HG03457 (cell line): Measurements from ENCODE around the gene SLC22A31.
"Not testable (repeated sequence)": the region's sequence is repeated elsewhere in the genome, so short reads cannot be mapped to it uniquely, and the experiment has no call there.

Experiments
- ATAC-seq: cut with Tn5 transposase; IDR thresholded peaks from one replicate; pipeline ENCODE4 v1.9.1; 2021; ENCODE audit warnings: moderate number of reproducible peaks; ENCODE audit not compliant: unreplicated experiment

The SLC22A31 gene

DNA sequence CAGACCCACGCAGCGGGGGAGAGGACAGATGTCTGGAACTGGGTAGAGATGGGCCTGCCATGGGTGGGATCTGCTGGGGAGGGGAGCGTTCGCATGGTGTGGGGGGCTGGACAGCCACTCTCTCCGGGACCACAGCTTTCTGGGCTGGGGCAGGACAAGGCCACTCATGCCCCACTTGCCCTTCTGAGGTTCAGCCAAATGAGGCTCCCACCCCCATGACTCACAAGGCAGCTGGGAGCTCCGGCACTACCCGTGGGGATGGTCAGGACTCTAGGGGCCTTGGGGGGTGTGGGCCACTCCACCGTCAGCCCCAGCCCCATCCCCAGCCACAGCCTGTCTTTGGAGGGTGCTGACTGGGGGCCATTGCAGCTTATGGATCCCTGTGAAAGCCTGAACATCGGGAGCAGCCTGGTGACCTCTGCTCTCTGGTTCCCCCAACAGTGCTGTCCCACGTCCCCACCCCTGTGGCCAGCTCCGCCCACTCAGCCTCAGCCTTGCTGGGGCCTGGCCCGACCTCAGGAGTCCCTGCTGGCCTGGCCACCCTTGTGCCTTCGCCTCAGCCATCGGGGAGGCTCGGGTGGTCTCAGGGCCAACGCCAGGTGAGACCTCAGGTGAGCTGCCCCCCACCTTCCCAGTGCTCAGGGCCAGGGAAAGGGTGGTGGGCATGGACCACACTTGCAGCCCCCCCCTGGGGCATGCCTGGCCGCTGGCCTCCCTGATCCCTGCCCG lies 33.5 kb downstream of the SLC22A31 start:
- ATAC-seq = no peak

DNA sequence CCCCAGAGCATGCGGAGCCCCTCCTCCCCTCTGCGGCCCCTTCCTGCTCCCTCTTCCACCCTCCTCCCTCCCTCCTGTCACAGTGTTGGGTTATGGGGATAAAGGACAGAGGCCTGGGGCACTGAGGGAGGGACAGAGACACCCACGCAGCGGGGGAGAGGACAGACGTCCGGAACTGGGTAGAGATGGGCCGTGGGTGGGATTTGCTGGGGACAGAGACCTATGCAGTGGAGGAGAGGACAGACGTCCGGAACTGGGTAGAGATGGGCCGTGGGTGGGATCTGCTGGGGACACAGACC lies 34.7 kb downstream of the SLC22A31 start:
- not testable (repeated sequence) for ATAC-seq

DNA sequence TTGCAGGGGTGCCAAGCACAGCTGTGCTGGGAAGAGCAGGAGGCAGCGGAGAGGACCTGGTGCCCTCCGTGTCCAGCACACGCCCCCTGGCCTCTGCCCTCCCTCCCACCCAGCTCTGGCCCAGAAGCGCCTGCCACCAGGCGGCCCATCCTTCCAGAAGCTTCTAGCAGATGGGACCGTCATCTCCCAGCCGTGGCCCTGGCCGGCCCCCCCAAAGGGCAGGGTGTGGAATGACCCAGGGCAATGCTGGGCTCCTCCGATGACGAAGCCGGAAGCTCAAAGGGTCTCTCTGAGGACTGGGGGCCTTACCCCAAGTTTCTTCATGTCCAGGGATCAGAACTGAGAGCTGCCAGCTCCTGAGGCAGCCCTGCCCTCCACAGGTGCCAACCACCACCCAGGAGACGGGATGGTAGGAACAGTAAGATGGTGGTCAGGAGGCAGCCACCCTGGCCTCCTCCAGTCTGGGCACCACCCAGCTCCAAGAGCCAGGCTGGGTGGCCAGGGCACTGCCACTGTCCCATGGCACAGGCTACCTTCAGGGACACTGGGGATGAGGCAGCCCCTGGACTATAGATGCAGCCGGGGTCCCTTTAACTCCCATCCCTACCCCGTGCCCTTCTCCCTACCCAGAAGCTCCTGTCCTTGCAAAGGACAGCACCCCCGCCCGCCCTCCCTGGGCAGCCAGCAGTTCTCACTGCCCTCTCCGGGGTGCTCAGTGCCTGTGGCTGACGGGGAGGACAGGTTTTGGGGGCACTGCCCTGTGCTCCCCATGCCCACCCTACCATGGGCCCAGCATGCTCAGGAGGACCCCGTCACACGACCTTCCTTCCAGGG lies 35.3 kb downstream of the SLC22A31 start:
- no peak for ATAC-seq

DNA sequence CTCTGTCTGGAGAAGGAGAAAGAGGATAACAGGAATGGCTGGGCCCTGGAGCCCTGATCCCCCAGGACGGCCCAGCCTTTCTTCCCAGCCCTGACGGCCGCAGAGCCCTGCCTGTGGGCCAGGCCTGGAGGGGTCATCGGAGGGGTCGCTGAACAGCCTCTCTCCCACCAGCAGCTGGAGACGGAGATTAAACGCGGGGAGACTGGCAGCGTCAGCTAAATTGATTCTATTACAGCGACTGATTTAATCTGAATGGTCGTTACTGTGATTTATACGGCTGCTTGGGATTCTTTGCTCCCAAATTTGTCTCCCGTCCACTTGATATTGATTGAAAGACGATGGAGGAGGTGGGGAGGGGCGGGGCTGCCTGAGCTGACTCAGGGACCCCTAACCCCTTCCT lies 35.9 kb downstream of the SLC22A31 start:
- no peak for ATAC-seq

DNA sequence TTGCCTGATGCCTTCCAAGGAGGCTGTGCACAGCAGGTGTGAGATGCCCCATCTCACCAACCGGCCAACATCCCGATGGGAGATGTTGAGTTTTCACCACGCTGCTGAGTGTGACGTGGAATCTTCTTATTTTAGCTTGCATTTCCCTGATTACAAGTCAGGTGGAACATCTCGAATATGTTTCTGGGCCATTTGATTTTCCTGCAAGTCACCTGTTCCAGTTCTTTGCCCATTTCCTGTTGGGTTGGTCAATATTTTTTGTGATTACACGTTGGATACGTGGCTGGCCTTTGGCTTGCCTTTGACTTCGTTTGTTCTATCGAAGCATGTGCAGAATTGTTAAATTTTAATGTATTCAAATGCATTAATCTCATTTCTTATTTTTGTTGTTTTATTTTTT lies 37.0 kb downstream of the SLC22A31 start:
- no peak for ATAC-seq

DNA sequence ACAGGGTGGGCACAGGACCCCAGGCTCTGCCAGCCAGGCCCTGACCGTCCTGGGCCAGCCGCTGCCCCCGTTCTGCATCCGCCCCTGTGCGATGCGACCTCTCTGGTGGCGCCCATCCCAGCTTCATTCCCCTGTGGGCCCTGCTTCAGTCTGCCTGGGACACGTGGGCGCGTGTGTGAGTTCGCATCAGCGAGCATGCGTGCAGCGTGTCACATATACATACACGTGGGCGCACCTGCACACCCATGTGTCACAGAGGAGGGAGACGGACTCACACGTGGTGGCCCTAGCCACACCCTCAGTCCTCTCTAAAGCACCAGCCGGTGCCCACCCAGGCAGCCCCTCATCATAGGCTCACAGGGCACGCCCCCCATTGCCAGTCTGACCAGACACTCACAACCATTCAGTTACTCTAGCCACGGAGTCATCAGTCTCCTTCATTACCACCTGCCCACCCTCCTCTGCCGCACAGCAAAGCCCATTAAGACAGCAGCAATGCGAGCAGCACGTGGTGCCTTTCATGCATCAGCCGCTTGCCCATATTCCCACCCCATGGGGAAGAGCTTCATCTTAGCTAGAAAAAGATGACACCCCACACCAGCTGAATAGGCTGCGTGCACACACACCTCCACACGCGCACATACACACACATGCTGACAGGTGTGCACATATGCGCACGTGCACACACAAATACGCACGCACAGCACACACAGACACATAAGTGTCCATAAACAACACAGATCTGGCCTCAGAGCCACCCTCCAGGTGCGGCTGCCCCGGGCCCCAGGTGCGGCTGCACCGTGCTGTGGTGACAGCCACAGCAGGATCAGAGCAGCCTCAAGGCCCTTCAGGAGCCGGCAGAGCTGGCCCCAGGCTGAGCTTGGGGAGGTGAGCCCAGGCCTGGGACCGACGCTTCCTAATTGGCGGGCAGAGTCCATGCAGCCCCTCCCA lies 38.3 kb downstream of the SLC22A31 start:
- no peak for ATAC-seq

DNA sequence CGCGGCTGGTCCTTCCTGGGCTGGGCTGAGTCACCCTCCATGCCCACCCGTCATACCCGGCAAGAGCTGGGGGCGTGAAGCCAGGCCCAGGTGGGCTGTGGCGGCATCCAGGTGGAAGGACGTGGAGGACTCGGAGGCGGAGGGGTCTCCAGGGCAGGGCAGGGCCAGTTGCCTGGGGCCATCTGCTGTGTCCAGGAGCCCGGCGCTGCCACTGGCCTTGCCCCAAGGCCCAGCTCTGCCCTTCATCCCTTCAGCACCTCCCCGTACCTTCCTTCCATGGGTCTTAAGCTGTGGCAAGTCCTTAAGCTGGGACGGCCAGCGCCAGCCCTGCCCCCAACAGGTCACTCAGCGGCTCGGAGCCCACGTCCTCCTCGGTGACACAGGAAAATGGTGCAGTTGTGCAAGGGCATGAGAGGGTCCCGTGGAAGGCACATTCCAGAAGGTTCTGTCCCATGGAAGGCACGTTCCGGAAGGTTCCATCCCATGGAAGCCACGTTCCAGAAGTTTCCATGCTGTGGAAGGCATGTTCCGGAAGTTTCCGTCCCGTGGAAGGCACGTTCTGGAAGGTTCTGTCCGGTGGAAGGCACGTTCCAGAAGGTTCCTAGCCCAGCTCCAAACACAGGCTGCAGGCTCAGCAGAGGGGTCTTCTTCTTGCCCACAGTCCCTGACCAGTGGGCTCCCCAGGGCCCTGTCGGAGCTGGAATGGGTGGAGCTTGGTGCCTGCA lies 39.2 kb downstream of the SLC22A31 start:
- no peak for ATAC-seq

DNA sequence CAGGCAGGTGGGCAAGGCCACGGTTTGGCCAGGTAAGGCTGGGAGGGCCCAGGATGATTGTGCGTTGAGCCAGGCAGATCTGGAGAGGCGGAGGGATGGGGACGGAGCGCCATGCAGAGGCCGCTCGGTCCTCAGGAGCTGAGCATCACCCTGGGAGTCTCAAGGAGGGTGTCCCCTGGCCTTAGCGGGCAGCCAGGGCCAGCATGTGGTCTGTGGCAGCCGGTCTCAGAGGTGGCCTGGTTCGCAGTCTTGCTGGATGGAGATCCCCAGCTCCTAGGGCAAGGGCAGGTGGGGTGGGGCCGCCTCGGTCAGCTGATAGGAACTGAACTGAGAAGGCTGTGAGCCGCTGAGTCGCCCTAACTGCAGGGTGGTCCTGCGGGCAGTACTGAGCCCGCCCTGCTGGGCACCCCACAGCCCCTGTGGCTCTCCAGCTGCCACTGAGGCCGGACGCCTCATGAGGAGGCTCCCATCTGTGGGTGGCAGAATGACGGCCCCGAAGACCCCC lies 40.4 kb downstream of the SLC22A31 start:
- ATAC-seq = no peak

DNA sequence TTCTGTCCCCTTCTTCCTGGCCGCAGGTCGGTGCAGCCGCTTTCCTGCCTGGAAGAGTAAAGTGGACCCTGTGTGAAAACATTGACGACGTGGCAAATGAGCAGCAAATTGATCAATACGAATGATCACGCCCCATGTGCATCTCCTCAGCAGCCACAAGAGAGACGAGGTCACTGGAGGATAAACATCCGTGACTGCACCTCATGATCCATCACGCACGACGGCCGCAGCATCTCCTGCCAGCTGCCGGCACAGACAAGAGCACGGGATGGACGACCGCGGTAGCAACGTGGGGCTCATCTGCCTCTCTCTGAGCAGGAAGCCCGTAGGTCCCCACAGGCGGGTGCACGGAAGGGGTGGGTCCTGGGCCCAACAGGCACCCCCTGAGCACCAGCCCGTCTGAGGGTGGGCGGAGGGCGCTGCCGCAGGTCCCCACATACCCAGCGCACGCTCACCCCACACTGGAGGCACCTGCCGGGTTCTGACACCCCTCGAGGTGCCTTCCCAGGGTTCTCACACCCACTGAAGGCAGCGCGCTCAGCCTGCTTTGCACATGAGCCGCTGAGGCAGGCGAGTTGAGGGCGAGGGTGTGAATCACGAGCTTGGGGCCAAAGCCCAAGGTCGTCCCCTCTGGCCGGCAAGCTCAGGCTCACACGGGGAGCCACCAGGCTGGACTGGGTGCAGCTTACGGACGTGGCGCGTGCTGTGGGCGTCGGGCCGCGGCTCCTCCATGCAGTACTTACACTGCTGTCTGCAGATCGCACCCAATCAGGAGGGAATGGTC lies 41.1 kb downstream of the SLC22A31 start:
- ATAC-seq = no peak

DNA sequence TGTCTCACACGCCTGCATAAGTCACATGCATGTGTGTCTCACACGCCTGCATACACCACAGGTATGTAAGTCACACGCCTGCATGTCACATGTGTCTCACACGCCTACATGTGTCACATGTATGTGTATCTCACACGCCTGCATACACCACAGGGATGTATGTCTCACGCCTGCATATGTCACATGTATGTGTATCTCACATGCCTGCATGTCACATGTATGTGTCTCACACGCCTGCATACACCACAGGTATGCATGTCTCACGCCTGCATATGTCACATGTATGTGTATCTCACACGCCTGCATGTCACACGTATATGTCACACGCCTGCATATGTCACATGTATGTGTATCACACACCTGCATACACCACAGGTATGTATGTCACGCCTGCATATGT lies 42.6 kb downstream of the SLC22A31 start:
- ATAC-seq = no peak

DNA sequence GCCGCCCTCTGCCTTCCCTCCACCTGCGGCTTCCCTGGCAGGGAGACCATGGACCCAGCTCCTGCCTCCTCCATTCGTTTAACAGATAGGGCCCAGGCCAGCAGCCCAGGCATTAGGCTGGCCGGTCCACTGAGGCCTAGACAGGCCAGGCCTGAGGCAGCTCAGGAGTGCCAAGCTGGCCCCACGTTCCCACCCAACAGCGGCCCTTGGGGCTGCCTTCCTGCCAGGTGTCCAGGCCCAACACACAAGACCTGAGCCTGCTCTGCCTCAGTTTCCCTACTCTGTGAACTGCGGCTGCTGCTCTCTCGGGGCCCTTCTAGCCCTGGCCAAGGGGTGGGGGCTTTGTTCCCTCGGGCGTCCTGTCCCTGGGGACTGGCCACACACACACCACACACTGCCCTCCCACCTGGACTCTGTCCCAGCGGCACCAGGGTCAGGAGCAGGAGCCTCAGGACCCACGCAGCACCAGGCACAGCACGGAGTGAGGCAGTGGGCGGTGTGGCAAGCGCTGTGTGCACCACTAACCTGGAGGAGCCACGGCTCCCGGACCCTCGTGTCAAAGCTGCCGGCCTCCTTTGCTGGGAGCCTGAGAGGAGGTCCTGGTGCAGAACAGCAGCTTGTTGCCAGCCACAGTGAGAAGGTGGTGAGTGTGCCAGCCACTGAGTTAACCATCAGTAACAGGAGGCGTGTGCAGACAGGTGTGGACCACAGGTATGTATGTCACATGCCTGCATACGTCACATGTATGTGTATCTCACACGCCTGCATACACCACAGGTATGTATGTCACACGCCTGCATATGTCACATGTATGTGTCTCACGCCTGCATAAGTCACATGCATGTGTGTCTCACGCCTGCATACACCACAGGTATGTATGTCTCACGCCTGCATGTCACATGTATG lies 43.3 kb downstream of the SLC22A31 start:
- ATAC-seq = no peak

DNA sequence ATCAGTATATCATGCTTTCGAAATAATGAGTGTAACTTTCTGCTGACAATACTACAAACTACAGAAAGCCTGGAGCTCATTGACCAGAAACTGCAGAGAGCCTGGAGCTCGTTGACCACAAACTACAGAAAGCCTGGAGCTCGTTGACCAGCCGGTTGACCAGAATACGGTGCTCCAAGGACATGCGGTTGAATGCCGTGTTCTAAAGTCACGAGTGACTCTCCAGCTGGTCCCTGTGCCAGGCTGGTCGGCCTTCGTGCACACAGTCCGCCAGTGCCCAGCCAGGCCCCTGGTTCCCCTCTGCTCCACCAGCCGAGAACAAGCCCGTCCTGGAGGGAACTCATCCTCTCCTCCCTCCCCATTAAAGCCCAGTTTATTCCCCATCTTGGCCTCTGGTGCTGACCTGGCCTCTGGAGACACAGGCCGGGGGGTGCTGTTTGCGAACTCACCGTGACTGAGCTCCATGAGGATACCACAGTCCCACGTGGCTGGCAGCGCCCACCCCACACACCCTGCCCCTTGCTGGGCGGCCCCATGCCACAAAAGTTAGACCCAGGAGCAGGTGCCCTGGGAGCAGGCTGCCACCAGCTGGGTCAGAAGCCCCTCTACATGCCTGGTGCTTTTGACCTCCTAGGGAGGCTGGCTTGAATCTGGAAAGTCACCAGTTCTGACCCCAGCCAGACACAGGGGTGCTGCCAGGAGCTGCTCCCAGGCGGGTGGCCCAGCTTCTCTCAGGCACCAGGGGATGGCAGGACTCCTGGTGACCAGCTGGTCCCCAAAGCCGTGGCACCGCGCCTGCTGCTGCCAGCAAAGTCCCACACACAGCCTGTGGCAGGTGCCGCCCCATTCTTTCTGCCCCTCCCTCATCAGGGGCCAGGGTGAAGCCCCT lies 44.2 kb downstream of the SLC22A31 start:
- no peak for ATAC-seq

DNA sequence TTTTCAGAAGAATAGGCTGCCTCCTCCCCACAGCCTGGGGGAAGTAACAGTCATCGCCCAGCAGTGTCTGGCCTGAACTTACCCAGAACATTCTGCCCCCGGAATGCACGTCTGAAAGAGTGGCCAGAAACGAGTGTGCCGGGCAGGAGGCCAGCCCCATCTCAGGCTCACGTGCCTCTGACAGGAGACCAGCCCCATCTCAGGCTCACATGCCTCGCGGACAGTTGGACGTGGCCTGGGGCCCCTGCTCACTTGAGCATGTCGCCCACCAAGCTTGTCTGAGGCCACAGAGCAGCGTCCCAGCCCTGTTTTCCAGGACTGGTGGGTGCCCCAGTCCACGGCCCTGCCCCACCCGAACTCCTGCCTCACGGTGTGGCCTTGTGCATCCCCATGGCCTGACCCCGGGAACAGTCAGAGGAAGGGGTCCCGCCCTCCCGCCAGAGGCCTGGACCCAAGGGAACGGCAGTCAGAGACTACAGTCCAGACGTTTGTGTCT lies 45.1 kb downstream of the SLC22A31 start:
- ATAC-seq = no peak

DNA sequence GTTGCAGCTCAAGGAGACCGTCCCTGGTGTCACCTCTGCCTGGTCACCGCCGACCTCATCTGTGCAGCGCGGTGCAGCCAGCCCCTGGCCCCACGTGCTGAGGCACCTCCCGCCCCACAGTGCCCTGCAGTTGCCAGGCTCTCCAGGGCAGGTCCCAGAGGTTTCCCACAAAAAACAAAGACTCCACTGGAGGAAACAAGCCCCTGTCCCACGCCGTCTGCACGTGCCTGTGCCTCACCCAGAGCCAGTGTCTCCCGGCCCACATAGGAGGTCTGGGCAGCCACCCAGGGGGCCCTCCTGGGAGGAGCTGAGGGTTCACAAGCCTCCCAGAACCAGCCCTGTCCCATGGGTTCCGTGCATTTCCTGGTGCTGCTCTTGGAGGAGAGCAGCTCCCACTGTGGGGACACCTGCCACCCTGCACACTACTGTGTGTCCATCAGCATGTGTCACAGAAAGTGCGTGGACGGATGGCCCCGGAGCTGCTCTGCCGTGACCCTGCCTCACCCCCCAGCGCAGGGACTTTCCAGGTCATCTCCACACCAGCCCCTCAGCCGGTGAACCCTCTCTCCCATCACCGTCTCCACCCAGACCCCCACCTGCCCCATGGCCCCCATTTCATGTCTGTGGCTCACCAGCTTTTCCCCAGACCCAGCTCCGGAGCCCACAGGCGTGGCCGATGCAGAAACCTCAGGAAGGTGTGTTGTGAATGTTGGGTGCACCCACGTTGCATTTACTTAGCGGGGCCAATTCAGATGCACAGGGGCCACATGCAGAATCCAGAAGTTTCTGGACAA lies 45.8 kb downstream of the SLC22A31 start:
- ATAC-seq = no peak

DNA sequence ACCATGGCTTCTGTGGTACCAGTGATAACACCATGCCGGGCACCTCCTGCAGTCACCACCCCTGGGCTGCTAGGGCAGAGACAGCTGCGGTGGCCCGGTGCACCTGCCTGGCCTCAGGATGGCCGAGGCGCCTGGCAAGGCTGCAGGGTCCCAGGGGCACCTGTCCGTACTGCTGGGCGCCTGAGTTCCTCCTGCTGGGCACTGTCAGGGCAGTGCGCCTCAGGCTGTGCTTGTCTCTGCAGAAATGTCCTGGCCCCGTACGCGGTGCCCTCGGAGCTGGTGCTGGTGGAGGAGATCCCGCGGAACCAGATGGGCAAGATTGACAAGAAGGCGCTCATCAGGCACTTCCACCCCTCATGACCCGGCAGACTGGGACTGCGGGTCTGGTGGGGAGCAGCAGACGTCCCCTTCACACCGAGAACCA lies 46.5 kb downstream of the SLC22A31 start:
- no peak for ATAC-seq

DNA sequence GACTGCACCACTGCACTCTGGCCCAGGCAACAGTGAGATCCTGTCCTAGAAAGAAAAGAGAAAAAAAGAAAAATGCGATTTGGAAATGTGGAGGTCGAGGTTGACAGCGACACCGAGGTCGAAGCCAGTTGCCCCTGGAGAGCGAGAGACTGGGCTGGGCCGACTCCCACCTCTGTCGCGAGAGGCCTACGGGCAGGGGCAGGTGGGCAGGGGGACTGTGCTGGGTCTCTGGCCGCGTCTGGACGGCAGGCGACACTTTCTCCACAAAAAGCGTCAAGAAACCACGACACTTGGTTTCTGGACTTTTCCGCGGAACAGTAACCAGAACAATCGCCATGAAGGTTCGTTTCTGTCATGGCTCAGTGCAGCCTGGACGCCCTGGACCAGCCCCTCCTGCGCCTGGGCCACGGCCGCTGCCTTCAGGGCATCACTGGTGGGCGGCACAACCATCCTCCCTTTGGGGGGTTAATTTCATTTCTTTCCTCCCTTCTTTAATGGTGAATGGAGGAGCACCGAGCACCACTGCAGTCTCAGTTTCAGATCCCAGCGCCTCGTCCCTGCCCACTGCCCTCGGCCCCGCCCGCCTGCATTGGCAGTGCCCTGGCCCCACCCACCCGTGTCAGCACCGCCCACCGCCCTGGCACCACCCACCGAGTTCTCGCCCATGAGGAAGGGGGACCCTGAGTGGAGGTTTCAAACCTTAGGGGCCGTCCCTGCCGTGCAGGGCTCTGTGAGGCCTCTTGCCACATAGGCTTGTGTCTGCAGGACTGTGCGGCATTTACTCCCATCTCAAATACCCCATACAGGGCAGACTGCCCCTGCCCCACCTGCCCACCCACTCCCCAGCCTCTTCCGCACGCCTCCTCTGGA lies 47.3 kb downstream of the SLC22A31 start:
- no peak for ATAC-seq
